Hepatocyte (in vitro differentiated cells): ENCODE measurements around the gene JPH2.

Source experiments
- EZH2 ChIP-seq: fragments of 200-600 bp; sonication (generic); IDR thresholded peaks from 2 replicates; pipeline ENCODE4 v1.6.1; 2016; ENCODE audit warnings: antibody characterized with exemption, mild to moderate bottlenecking, borderline replicate concordance
- EZH2phosphoT487 ChIP-seq: fragments of 200-600 bp; sonication (generic); IDR thresholded peaks from one replicate; pipeline ENCODE4 v1.6.1; 2018; ENCODE audit warnings: antibody characterized with exemption, mild to moderate bottlenecking, low read depth, moderate library complexity; ENCODE audit not compliant: unreplicated experiment, severe bottlenecking
- TF ChIP-seq, protein P1 (sequence below): fragments of 200-600 bp; sonication (generic); IDR thresholded peaks from 2 replicates; pipeline ENCODE4 v1.5.1; 2016; ENCODE audit warnings: antibody characterized with exemption, mild to moderate bottlenecking; ENCODE audit not compliant: poor library complexity

DNA sequence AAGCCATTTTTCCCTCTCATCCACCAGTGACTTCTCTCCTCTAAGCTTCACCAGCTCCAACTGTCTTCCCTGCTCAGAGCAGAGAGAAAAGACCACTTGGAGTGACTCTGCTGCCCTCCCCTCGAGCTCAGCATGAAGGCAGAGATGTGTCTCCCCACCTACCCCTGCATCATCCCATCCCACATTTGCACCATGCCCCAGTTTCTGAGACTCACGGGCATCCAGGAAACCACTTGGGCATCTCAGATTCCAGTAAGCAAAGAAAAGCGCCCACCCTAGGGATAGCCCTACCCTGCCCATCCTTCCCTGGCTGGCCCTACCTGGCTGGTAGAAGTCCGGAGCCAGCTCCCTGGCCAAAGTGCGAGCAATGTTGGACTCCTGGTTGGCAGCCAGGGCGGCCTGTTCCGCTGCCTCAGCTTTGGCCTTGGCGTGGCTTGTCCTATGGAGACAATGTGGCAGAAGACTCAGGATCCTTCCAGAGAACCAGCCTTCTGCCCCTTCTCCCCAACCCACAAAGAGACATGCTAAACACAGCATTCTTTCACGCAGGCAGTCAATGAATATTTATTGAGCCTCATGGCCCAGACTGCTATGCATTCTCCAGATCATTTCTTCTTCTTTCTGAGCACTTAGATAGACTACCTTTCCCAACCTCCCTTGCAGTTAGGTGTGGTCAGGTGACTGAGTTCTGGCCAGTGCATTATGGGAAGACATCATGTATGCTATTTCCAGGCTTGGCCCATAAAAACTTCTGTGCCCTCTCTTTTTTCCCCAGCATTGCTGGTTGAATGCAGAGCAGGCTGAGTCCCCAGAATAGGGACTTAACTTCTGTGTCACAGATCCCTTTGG, 68.6 kb downstream of the JPH2 start:
- TF ChIP-seq, protein P1, sequence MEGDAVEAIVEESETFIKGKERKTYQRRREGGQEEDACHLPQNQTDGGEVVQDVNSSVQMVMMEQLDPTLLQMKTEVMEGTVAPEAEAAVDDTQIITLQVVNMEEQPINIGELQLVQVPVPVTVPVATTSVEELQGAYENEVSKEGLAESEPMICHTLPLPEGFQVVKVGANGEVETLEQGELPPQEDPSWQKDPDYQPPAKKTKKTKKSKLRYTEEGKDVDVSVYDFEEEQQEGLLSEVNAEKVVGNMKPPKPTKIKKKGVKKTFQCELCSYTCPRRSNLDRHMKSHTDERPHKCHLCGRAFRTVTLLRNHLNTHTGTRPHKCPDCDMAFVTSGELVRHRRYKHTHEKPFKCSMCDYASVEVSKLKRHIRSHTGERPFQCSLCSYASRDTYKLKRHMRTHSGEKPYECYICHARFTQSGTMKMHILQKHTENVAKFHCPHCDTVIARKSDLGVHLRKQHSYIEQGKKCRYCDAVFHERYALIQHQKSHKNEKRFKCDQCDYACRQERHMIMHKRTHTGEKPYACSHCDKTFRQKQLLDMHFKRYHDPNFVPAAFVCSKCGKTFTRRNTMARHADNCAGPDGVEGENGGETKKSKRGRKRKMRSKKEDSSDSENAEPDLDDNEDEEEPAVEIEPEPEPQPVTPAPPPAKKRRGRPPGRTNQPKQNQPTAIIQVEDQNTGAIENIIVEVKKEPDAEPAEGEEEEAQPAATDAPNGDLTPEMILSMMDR, result no peak
- TF ChIP-seq EZH2 (no peak), EZH2phosphoT487 (no peak)
